SK-N-SH (cell line): ENCODE results near the gene HASPIN. TPM values are rescaled to one million over a fixed set of nuclear protein-coding genes. Genes with fewer than 3 reads are reported as not detected.

Source experiments
- CTCF ChIA-PET: fragments of 300-600, 350-600 bp; formaldehyde crosslinking; extraction: SDS; loops from one replicate; lab custom pipeline; 2021; lab: Yijun Ruan, JAX
- POLR2A ChIA-PET: fragments of 350-600 bp; sonication (Branson Sonifier 250); formaldehyde crosslinking; extraction: SDS; loops from one replicate; lab custom pipeline; 2020; ENCODE audit warnings: antibody characterized with exemption, inconsistent platforms; lab: Yijun Ruan, JAX
- DNase-seq: peaks from one replicate; pipeline ENCODE4 v3.0.0; 2012
- H2AFZ ChIP-seq: fragments of 200-600 bp; sonication (generic); 2 replicates; pipeline ENCODE4 v1.8.1; 2016; ENCODE audit warnings: antibody characterized with exemption, mild to moderate bottlenecking, low read depth
- H3F3A ChIP-seq: fragments of 200-600 bp; sonication (generic); replicated peaks from 2 replicates; pipeline ENCODE3; 2016; ENCODE audit warnings: antibody characterized with exemption, mild to moderate bottlenecking; ENCODE audit not compliant: insufficient read depth
- H3K27ac ChIP-seq, 2 experiments: fragments of 200-500 bp in 1 of 2; fragments of 200-600 bp in 1 of 2; sonication (Bioruptor generic) in 1 of 2; sonication (generic), shearing (Covaris generic) in 1 of 2; 2 replicates each; pipeline versions ENCODE4 v1.5.1 to v1.6.1; 2014 to 2016; ENCODE audit warnings: low read depth in 2 of 2, inconsistent platforms in 1 of 2, low read length in 1 of 2, mild to moderate bottlenecking in 1 of 2, mixed read lengths in 1 of 2
- H3K27me3 ChIP-seq: fragments of 200-600 bp; sonication (generic), shearing (Covaris generic); 2 replicates; pipeline ENCODE4 v1.6.1; 2016; ENCODE audit warnings: mixed run types; ENCODE audit not compliant: insufficient read depth
- H3K36me3 ChIP-seq, 2 experiments: fragments of 200-500 bp in 1 of 2; fragments of 200-600 bp in 1 of 2; sonication (Bioruptor generic) in 1 of 2; sonication (generic) in 1 of 2; replicated peaks in 1 of 2; 2 replicates each; pipeline versions ENCODE3 to v1.5.1; 2014 to 2016; ENCODE audit warnings: low read length in 1 of 2, mild to moderate bottlenecking in 1 of 2; ENCODE audit not compliant: insufficient read depth in 2 of 2, control insufficient read depth in 1 of 2
- H3K4me1 ChIP-seq, 2 experiments: fragments of 200-500 bp in 1 of 2; fragments of 200-600 bp in 1 of 2; sonication (Bioruptor generic) in 1 of 2; sonication (generic), shearing (Covaris generic) in 1 of 2; 2 replicates each; pipeline versions ENCODE4 v1.5.1 to v1.6.1; 2014 to 2016; ENCODE audit warnings: low read depth in 1 of 2, low read length in 1 of 2, mixed run types in 1 of 2; ENCODE audit not compliant: insufficient read depth in 2 of 2, control insufficient read depth in 1 of 2
- H3K4me2 ChIP-seq: fragments of 200-600 bp; sonication (generic), shearing (Covaris generic); 2 replicates; pipeline ENCODE4 v1.6.1; 2017; ENCODE audit warnings: mixed run types
- H3K4me3 ChIP-seq, 2 experiments: fragments of 200-500 bp in 1 of 2; fragments of 200-600 bp in 1 of 2; sonication (Bioruptor generic) in 1 of 2; sonication (generic), shearing (Covaris generic) in 1 of 2; 2 replicates each; pipeline versions ENCODE4 v1.5.1 to v1.8.1; 2014 to 2016; ENCODE audit warnings: low read depth in 2 of 2, inconsistent platforms in 1 of 2, low read length in 1 of 2, mild to moderate bottlenecking in 1 of 2, mixed read lengths in 1 of 2, moderate library complexity in 1 of 2
- H3K79me2 ChIP-seq: fragments of 200-600 bp; sonication (generic); 2 replicates; pipeline ENCODE4 v1.8.1; 2017; ENCODE audit warnings: mild to moderate bottlenecking; ENCODE audit not compliant: insufficient read depth
- H3K9ac ChIP-seq: fragments of 200-600 bp; sonication (generic); 2 replicates; pipeline ENCODE4 v1.6.1; 2017; ENCODE audit warnings: mixed run types
- H3K9me2 ChIP-seq: fragments of 200-600 bp; sonication (generic); 2 replicates; pipeline ENCODE4 v1.6.1; 2017; ENCODE audit warnings: mixed run types
- H3K9me3 ChIP-seq: fragments of 200-600 bp; sonication (generic); 2 replicates; pipeline ENCODE4 v1.6.1; 2017; ENCODE audit warnings: mixed run types, mild to moderate bottlenecking, moderate library complexity
- H4K20me1 ChIP-seq: fragments of 200-600 bp; sonication (generic); 2 replicates; pipeline ENCODE4 v1.6.1; 2017; ENCODE audit warnings: mild to moderate bottlenecking, mixed run types; ENCODE audit not compliant: insufficient read depth
- ELF1 ChIP-seq: IDR thresholded peaks from 2 replicates; pipeline ENCODE4 v1.4.0; 2012
- FOSL2 ChIP-seq: IDR thresholded peaks from 2 replicates; pipeline ENCODE4 v1.4.0; 2012; ENCODE audit warnings: low read depth, mild to moderate bottlenecking, moderate library complexity, borderline replicate concordance
- FOXJ3 ChIP-seq: sonication (generic); formaldehyde crosslinking; IDR thresholded peaks from 2 replicates; pipeline ENCODE4 v1.5.1; 2020; ENCODE audit warnings: mild to moderate bottlenecking, missing genetic modification reagents
- GABPA ChIP-seq: IDR thresholded peaks from 2 replicates; pipeline ENCODE4 v1.4.0; 2012; ENCODE audit warnings: low read depth, mild to moderate bottlenecking
- GATA2 ChIP-seq: sonication (generic); formaldehyde crosslinking; IDR thresholded peaks from 2 replicates; pipeline ENCODE4 v1.5.0; 2020; ENCODE audit warnings: mild to moderate bottlenecking, missing genetic modification reagents
- JUND ChIP-seq: IDR thresholded peaks from 2 replicates; pipeline ENCODE4 v1.4.0; 2012
- MXI1 ChIP-seq: IDR thresholded peaks from 2 replicates; pipeline ENCODE4 v1.6.1; 2012; ENCODE audit warnings: mild to moderate bottlenecking, low read depth, low read length, improper control_type of control experiment
- NFIC ChIP-seq: IDR thresholded peaks from 2 replicates; pipeline ENCODE4 v1.4.0; 2012; ENCODE audit warnings: borderline replicate concordance
- TAF1 ChIP-seq: IDR thresholded peaks from 2 replicates; pipeline ENCODE4 v1.6.1; 2012; ENCODE audit warnings: low read depth, mild to moderate bottlenecking, low read length, moderate library complexity, borderline replicate concordance
- WGBS: methylation state at CpG from one replicate; pipeline ENCODE4 v1.1.6; 2017; ENCODE audit warnings: low lambda C conversion rate; 5-methylcytosine and 5-hydroxymethylcytosine counted together
- polyA plus RNA-seq, 3 experiments: library from polyadenylated mRNA; depleted of rRNA; stranded (reverse); fragments of >200 nt; gene quantifications; 2 replicates each; pipeline ENCODE4 v1.2.3, GENCODE V29; 2012

HASPIN gene
- polyA plus RNA-seq, 1 of the 3 experiments (the other 2 are of a cell fraction), result 1.4 TPM

- Histone ChIP-seq H3K9ac (no peak overlapping the region), H3K4me1 (no peaks in the 10 kb centered on the region; a peak in 1 of 4 replicates), H2AFZ (no peak overlapping the region), H3K27me3 (no peaks in the 10 kb centered on the region; the same call in 1 of the 2 replicates), H3K4me3 (no peak overlapping the region), H3K4me2 (no peak overlapping the region), H4K20me1 (no peaks in the 10 kb centered on the region), H3F3A (no peaks in the 10 kb centered on the region), H3K9me2 (no peaks in the 10 kb centered on the region), H3K36me3 (no peaks in the 10 kb centered on the region), H3K79me2 (no peaks in the 10 kb centered on the region), H3K9me3 (no peaks in the 10 kb centered on the region), H3K27ac (no peak overlapping the region)
- POLR2A ChIA-PET, result no interaction called here
- DNase-seq, result no peak
- WGBS, result 72% methylated on average over 10 of the region's 17 CpGs
- TF ChIP-seq GABPA, result no peak
- TF ChIP-seq MXI1, result no peak
- CTCF ChIA-PET, result interaction anchor here (0.7 to 3.5 kb wide), 4 partner anchors 9 to 77 kb away, joined by 3 to 26 read pairs (median 5); no protein-coding TSS in a partner anchor
These were observed 26.6 kb downstream of the HASPIN start for GRCh38 chr17:3750296-3750695.

GRCh38 chr17:3750926-3751325, 27.2 kb downstream of the HASPIN start:
- DNase-seq, result no peak
- H3K36me3 ChIP-seq, result no peaks in the 10 kb centered on the region
- H3K27me3 ChIP-seq, result no peaks in the 10 kb centered on the region; the same call in 1 of the 2 replicates
- ChIA-PET POLR2A (no interaction called here), CTCF (interaction anchor here (3.5 kb wide), 1 partner anchor 14 kb away, joined by 26 read pairs; no protein-coding TSS in a partner anchor)
- no peak for TF ChIP-seq TAF1
- no peak for TF ChIP-seq FOXJ3 (CRISPR knock-in tag)
- TF ChIP-seq FOSL2, result no peak
- TF ChIP-seq ELF1, result no peak
- H2AFZ ChIP-seq, result no peak overlapping the region
- H3K4me2 ChIP-seq, result no peak overlapping the region
- whole genome bisulfite sequencing, result 72% methylated on average over 8 of the region's 8 CpGs
- H3K27ac ChIP-seq, result no peak overlapping the region
- H3K9me3 ChIP-seq, result no peaks in the 10 kb centered on the region
- H3K9ac ChIP-seq, result no peak overlapping the region
- no peak overlapping the region for H3K4me3 ChIP-seq
- H3K9me2 ChIP-seq, result no peaks in the 10 kb centered on the region
- H4K20me1 ChIP-seq, result no peaks in the 10 kb centered on the region
- H3K79me2 ChIP-seq, result no peaks in the 10 kb centered on the region
- no peaks in the 10 kb centered on the region for H3F3A ChIP-seq
- H3K4me1 ChIP-seq, result no peaks in the 10 kb centered on the region; a peak in 1 of 4 replicates

GRCh38 chr17:3751836-3752235, 28.1 kb downstream of the HASPIN start:
- no peaks in the 10 kb centered on the region for H3K9me3 ChIP-seq
- WGBS, result 91% methylated on average over 9 of the region's 15 CpGs
- no peaks in the 10 kb centered on the region for H4K20me1 ChIP-seq
- DNase-seq, result no peak
- no peaks in the 10 kb centered on the region; a peak in 1 of 4 replicates for H3K4me1 ChIP-seq
- no peak overlapping the region for H3K9ac ChIP-seq
- no peaks in the 10 kb centered on the region for H3K9me2 ChIP-seq
- H3K79me2 ChIP-seq, result no peaks in the 10 kb centered on the region
- H3K4me3 ChIP-seq, result no peak overlapping the region
- no peaks in the 10 kb centered on the region for H3F3A ChIP-seq
- H2AFZ ChIP-seq, result no peak overlapping the region
- H3K4me2 ChIP-seq, result no peak overlapping the region
- ChIA-PET POLR2A (no interaction called here), CTCF (interaction anchor here (0.8 to 2.7 kb wide), 2 partner anchors 14 to 75 kb away, joined by 4 to 15 read pairs; no protein-coding TSS in a partner anchor)
- H3K27ac ChIP-seq, result no peak overlapping the region
- H3K36me3 ChIP-seq, result no peaks in the 10 kb centered on the region
- TF ChIP-seq GATA2 (CRISPR knock-in tag) (no peak), JUND (no peak), NFIC (no peak)
- H3K27me3 ChIP-seq, result no peaks in the 10 kb centered on the region; the same call in 1 of the 2 replicates
